ENCODE results near the gene LMX1A.

GRCh38 chr1:165174491-165174890 is 182.0 kb downstream of the LMX1A start:
- TF ChIP-seq CBX2 (IDR thresholded peaks at IDR 0.05; ENCODE audit: insufficient read depth, low read length, poor library complexity, severe bottlenecking), result no peak
- TF ChIP-seq SIN3A (IDR thresholded peaks at IDR 0.05; ENCODE audit: borderline replicate concordance in 2 of 2, control insufficient read depth in 1 of 2, low read depth in 2 of 2, low read length in 2 of 2), result no peak
- TF ChIP-seq ATF6 (CRISPR knock-in tag; IDR thresholded peaks at IDR 0.05), result no peak
- no peak for TF ChIP-seq POLR2A (conservative IDR thresholded peaks at IDR 0.05)
- no peak for TF ChIP-seq ZNF175 (CRISPR knock-in tag; IDR thresholded peaks at IDR 0.05; ENCODE audit: low read depth)
- TF ChIP-seq CTCF (IDR thresholded peaks at IDR 0.05 in 2 of 3, conservative IDR thresholded peaks at IDR 0.05 in 1 of 3; ENCODE audit: insufficient read depth in 2 of 3, low read depth in 1 of 3, low read length in 3 of 3), result no peak
- TF ChIP-seq ZKSCAN8 (CRISPR knock-in tag; IDR thresholded peaks at IDR 0.05), result no peak
- TF ChIP-seq TEAD2 (tag; IDR thresholded peaks at IDR 0.05), result no peak
- TF ChIP-seq AFF4 (CRISPR knock-in tag; IDR thresholded peaks at IDR 0.05), result no peak
